GM10248 (cell line): ENCODE measurements around the gene ODAD2.
"Not testable (repeated sequence)": the region's sequence is repeated elsewhere in the genome, so short reads cannot be mapped to it uniquely, and the experiment has no call there.

ENCODE experiments used
- CTCF ChIA-PET: fragments of 300-600 bp; sonication (Branson Sonifier 250); formaldehyde crosslinking; extraction: SDS; loops from one replicate; lab custom pipeline; 2021; ENCODE audit warnings: antibody characterized with exemption; lab: Yijun Ruan, JAX
- POLR2A ChIA-PET: fragments of 350-650 bp; sonication (Branson Sonifier 250); formaldehyde crosslinking; extraction: SDS; loops from one replicate; lab custom pipeline; 2020; ENCODE audit warnings: antibody characterized with exemption; lab: Yijun Ruan, JAX
- DNase-seq: peaks from one replicate; pipeline ENCODE4 v3.0.0; 2012; ENCODE audit errors: extremely low spot score
- CTCF ChIP-seq: IDR thresholded peaks from 2 replicates; pipeline ENCODE4 v1.5.1; 2012; ENCODE audit warnings: mild to moderate bottlenecking, low read depth; ENCODE audit errors: extremely low read depth, missing control alignments, control extremely low read depth

The ODAD2 gene

GRCh38 chr10:27914888-27915287 lies 84.0 kb downstream of the ODAD2 start:
- POLR2A ChIA-PET, result no interaction called here
- CTCF ChIA-PET, result interaction anchor here (1.5 kb wide), 1 partner anchor 13 kb away, joined by 5 read pairs; no protein-coding TSS in a partner anchor
- DNase-seq, result no peak
- no peak for TF ChIP-seq CTCF

- TF ChIP-seq CTCF, result no peak
- ChIA-PET CTCF (no interaction called here), POLR2A (no interaction called here)
- DNase-seq, result no peak
These were observed 86.6 kb downstream of the ODAD2 start for GRCh38 chr10:27912231-27912630.

GRCh38 chr10:27911539-27911938 lies 87.3 kb downstream of the ODAD2 start:
- POLR2A ChIA-PET, result no interaction called here
- CTCF ChIA-PET, result no interaction called here

GRCh38 chr10:27911011-27911410 lies 87.9 kb downstream of the ODAD2 start:
- no peak for DNase-seq
- no peak for TF ChIP-seq CTCF
- ChIA-PET POLR2A (no interaction called here), CTCF (no interaction called here)

More at GRCh38 chr10:27911539-27911938, 87.3 kb downstream of the ODAD2 start:
- no peak for TF ChIP-seq CTCF
- DNase-seq, result no peak

- DNase-seq, result no peak
- ChIA-PET CTCF (interaction anchor here (1.4 kb wide), 2 partner anchors 9 to 16 kb away, joined by 4 to 5 read pairs; no protein-coding TSS in a partner anchor), POLR2A (no interaction called here)
- TF ChIP-seq CTCF, result no peak
These were observed 90.6 kb downstream of the ODAD2 start for GRCh38 chr10:27908231-27908630.

GRCh38 chr10:27899485-27899884 lies 99.4 kb downstream of the ODAD2 start:
- POLR2A ChIA-PET, DNase-seq: not testable (repeated sequence)
- CTCF ChIA-PET, result interaction anchor here (1.5 kb wide), 1 partner anchor 9 kb away, joined by 5 read pairs; no protein-coding TSS in a partner anchor

- no peak for TF ChIP-seq CTCF
- ChIA-PET CTCF (interaction anchor here (1.5 kb wide), 1 partner anchor 9 kb away, joined by 5 read pairs; no protein-coding TSS in a partner anchor), POLR2A (no interaction called here)
- no peak for DNase-seq
These were observed 99.8 kb downstream of the ODAD2 start for GRCh38 chr10:27899058-27899457.
